Body of pancreas (tissue), 4 donors: ENCODE measurements around the gene COL6A2.

Source experiments
- CTCF ChIP-seq, 7 experiments: fragments of 450-650 bp in 4 of 7; fragments of 200-600 bp in 3 of 7; sonication (generic) in 3 of 7; IDR thresholded peaks; one replicate each; pipeline ENCODE4 v1.5.1; 2016 to 2019; ENCODE audit warnings: antibody characterized with exemption in 7 of 7
- POLR2A ChIP-seq, 3 donors: fragments of 450-650 bp; IDR thresholded peaks; one replicate each; pipeline ENCODE4 v1.6.1; 2016; ENCODE audit warnings: antibody characterized with exemption in 3 of 3, mild to moderate bottlenecking in 2 of 3

- TF ChIP-seq CTCF (IDR thresholded peaks at IDR 0.05) (no peak), POLR2A (IDR thresholded peaks at IDR 0.05) (no peak)
Observed at GRCh38 chr21:46171996-46172862, 74.3 kb downstream of the COL6A2 start.
